ENCODE measurements around the gene DIPK1A. TPM values are rescaled to one million over a fixed set of nuclear protein-coding genes. Genes with fewer than 3 reads are reported as not detected.
"Not testable (repeated sequence)": the region's sequence is repeated elsewhere in the genome, so short reads cannot be mapped to it uniquely, and the experiment has no call there.

Gene DIPK1A
- total RNA-seq, 1 experiment from 2014 or later, result 2.3 TPM

DNA sequence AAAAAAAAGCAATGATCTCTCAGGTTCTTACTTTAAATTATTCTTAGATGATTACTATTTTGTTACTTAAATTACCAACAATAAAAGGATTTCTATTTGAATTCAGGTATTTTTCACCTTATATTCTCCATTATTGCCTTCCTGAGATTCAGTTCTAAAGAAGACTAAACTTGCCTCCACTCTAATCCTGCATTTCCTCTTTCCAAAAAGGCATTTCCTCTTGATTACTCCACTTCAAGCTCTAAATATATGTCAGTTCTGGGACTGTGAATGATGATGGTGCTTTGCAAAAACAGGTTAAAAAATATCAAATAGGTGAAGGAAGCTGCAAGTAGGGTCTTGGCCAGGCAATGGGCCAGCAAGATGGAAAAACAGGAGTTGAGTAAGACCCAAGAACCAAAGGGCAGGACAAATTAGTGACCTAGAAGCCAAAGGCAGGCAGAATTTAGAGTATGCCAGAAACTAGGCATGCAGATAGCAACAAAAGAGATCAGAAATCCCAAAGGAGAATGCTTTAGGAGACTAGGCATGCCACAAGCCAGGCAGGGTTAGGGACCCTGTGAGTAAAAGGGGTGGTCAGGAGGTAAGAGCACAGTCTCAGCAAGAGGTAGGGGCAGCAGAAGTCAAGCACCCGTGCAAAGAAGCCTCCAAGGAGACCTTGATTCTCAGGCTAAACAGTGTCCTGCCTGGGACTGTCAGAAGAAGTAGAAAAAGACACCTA is 11.3 kb upstream of the DIPK1A start:
- H3K36me3 Mint-ChIP-seq (ENCODE audit: insufficient read depth, unreplicated experiment), result no peaks in the 10 kb centered on the region
- CTCF ChIA-PET, result no interaction called here

DNA sequence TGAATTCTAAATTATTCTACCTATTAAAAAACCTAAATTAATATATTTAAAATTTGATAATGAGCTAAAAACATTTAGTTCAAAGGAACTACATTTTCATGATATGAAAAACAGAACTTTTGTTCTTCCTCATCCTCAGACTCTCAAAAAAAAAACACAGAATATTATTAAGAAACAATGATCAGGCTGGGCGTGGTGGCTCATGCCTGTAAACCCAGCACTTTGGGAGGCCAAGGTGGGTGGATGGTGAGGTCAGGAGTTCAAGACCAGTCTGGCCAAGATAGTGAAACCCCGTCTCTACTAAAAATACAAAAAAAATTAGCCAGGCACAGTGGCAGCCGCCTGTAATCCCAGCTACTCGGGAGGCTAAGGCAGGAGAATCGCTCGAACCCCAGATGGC is 10.7 kb upstream of the DIPK1A start:
- H3K36me3 ChIP-seq (ENCODE audit: control insufficient read depth, insufficient read depth, low read length); H3K4me1 ChIP-seq; H3K27me3 Mint-ChIP-seq (ENCODE audit: insufficient read depth, unreplicated experiment); H3K36me3 Mint-ChIP-seq (ENCODE audit: insufficient read depth, unreplicated experiment); DNase-seq; H3K9me3 Mint-ChIP-seq (ENCODE audit: unreplicated experiment); intact Hi-C loops (cut with micrococcal nuclease; ENCODE audit: unreplicated experiment); H3K9me3 ChIP-seq; H3K27ac Mint-ChIP-seq (ENCODE audit: unreplicated experiment); H3K4me3 Mint-ChIP-seq (ENCODE audit: unreplicated experiment); H3K4me3 ChIP-seq (ENCODE audit: low read depth, low read length); POLR2A ChIA-PET; BruUV-seq (replicated peaks); H3K4me1 Mint-ChIP-seq (ENCODE audit: low read depth, unreplicated experiment); H3K27me3 ChIP-seq (replicated peaks; ENCODE audit: control insufficient read depth, insufficient read depth, low read length); CTCF ChIA-PET: not testable (repeated sequence)

More for the DNA sequence above, 11.3 kb upstream of the DIPK1A start:
- Histone ChIP-seq H3K9me3 (no peaks in the 10 kb centered on the region), H3K36me3 (ENCODE audit: control insufficient read depth, insufficient read depth, low read length) (no peaks in the 10 kb centered on the region), H3K4me3 (ENCODE audit: low read depth, low read length) (no peak overlapping the region), H3K4me1 (peaks cover 6% of the 10 kb centered on the region), H3K27me3 (replicated peaks; ENCODE audit: control insufficient read depth, insufficient read depth, low read length) (no peaks in the 10 kb centered on the region)
- H3K9me3 Mint-ChIP-seq (ENCODE audit: unreplicated experiment), result no peaks in the 10 kb centered on the region
- BruUV-seq (replicated peaks), result no TSS peak
- no peak overlapping the region for H3K4me3 Mint-ChIP-seq (ENCODE audit: unreplicated experiment)
- no peak for DNase-seq
- peaks cover 8% of the 10 kb centered on the region for H3K4me1 Mint-ChIP-seq (ENCODE audit: low read depth, unreplicated experiment)
- POLR2A ChIA-PET, result no interaction called here
- no peak overlapping the region for H3K27ac Mint-ChIP-seq (ENCODE audit: unreplicated experiment)
- intact Hi-C loops (cut with micrococcal nuclease; ENCODE audit: unreplicated experiment), result no loop called here
- H3K27me3 Mint-ChIP-seq (ENCODE audit: insufficient read depth, unreplicated experiment), result no peaks in the 10 kb centered on the region
- TF ChIP-seq, protein P1, sequence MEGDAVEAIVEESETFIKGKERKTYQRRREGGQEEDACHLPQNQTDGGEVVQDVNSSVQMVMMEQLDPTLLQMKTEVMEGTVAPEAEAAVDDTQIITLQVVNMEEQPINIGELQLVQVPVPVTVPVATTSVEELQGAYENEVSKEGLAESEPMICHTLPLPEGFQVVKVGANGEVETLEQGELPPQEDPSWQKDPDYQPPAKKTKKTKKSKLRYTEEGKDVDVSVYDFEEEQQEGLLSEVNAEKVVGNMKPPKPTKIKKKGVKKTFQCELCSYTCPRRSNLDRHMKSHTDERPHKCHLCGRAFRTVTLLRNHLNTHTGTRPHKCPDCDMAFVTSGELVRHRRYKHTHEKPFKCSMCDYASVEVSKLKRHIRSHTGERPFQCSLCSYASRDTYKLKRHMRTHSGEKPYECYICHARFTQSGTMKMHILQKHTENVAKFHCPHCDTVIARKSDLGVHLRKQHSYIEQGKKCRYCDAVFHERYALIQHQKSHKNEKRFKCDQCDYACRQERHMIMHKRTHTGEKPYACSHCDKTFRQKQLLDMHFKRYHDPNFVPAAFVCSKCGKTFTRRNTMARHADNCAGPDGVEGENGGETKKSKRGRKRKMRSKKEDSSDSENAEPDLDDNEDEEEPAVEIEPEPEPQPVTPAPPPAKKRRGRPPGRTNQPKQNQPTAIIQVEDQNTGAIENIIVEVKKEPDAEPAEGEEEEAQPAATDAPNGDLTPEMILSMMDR (IDR thresholded peaks at IDR 0.05; ENCODE audit: insufficient read depth in 1 of 2, low read depth in 1 of 2, low read length in 1 of 2, severe bottlenecking in 1 of 2, unreplicated experiment in 1 of 2), result no peak

DNA sequence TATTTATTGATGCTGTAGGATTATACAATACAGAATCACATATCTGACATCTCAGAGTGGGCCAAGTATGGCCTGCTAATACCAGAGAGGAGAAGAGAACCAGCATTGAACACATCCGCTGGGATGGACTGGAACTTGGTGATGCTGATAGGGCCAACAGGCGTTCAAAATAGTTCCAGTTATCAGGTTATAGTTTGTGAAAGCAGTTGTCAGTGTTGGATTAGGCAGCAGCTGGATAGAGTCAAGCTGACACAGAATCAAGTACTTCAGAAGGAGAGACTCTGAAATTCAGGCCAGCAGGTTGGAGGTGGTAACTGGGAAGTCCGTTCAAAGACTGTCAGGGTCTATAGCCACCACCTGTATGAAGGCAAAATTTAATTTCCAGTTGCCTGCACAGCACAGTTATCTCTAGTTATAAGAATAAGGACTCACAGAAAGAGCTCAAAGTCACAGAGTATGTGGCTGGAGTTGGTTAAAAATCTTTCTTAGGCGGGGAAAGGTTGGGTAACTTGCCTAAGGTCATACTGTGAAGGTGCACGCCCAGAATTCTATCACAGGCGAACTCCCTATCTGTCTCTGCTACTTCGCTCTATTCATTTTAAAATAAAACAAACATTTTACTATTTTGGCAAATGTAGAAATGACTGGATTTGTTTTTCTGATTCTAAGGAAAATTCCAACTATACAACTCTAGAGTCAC is 9.9 kb upstream of the DIPK1A start:
- TF ChIP-seq, protein P1 (IDR thresholded peaks at IDR 0.05; ENCODE audit: insufficient read depth in 1 of 2, low read depth in 1 of 2, low read length in 1 of 2, severe bottlenecking in 1 of 2, unreplicated experiment in 1 of 2), result no peak
- BruUV-seq (replicated peaks), result no TSS peak

More for the DNA sequence above, 9.9 kb upstream of the DIPK1A start:
- Mint-ChIP-seq H3K4me1 (ENCODE audit: low read depth, unreplicated experiment) (peaks cover 8% of the 10 kb centered on the region), H3K4me3 (ENCODE audit: unreplicated experiment) (no peak overlapping the region), H3K9me3 (ENCODE audit: unreplicated experiment) (no peaks in the 10 kb centered on the region), H3K27ac (ENCODE audit: unreplicated experiment) (no peak overlapping the region), H3K36me3 (ENCODE audit: insufficient read depth, unreplicated experiment) (no peaks in the 10 kb centered on the region), H3K27me3 (ENCODE audit: insufficient read depth, unreplicated experiment) (no peaks in the 10 kb centered on the region)
- POLR2A ChIA-PET, result no interaction called here
- CTCF ChIA-PET, result no interaction called here
- intact Hi-C loops (cut with micrococcal nuclease; ENCODE audit: unreplicated experiment), result no loop called here
- Histone ChIP-seq H3K4me3 (ENCODE audit: low read depth, low read length) (no peak overlapping the region), H3K4me1 (peaks cover 6% of the 10 kb centered on the region), H3K36me3 (ENCODE audit: control insufficient read depth, insufficient read depth, low read length) (no peaks in the 10 kb centered on the region), H3K27me3 (replicated peaks; ENCODE audit: control insufficient read depth, insufficient read depth, low read length) (no peaks in the 10 kb centered on the region), H3K9me3 (no peaks in the 10 kb centered on the region)
- no peak for DNase-seq
